ENCODE results near the gene SHC1. TPM values are rescaled to one million over a fixed set of nuclear protein-coding genes. Genes with fewer than 3 reads are reported as not detected.

The SHC1 gene
- total RNA-seq, 1 donor from 2014 or later: 251 TPM

DNA sequence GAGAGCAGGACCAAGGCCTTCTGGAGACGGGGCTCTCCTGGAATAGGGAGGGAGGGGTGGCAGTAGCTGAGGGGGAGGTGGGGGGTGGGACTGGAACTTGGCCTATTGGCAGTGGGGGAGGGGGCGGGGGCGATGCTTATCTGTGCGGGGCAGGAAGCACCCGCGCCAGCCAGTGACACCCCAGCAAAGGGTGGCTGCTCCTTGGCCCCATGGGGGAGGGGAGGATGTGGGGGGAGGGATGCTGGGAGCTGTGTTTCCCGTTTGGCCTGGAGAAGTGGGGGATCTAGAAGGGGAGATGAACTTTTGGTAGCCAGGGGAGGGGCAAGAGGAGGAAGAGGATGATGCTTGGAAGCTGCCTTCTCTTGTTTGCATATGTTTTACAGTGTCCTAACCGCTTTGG lies 43.1 kb upstream of the SHC1 start:
- Mint-ChIP-seq H3K9me3 (ENCODE audit: low read depth) (no peaks in the 10 kb centered on the region), H3K36me3 (ENCODE audit: low read depth) (peaks cover 3% of the 10 kb centered on the region), H3K4me1 (ENCODE audit: low read depth) (peaks cover 10% of the 10 kb centered on the region), H3K4me3 (ENCODE audit: unreplicated experiment) (no peak overlapping the region), H3K27me3 (ENCODE audit: low read depth) (no peaks in the 10 kb centered on the region), H3K27ac (ENCODE audit: unreplicated experiment) (no peak overlapping the region)
- DNase-seq (ENCODE audit: low spot score): no peak
- TF ChIP-seq, protein P1, sequence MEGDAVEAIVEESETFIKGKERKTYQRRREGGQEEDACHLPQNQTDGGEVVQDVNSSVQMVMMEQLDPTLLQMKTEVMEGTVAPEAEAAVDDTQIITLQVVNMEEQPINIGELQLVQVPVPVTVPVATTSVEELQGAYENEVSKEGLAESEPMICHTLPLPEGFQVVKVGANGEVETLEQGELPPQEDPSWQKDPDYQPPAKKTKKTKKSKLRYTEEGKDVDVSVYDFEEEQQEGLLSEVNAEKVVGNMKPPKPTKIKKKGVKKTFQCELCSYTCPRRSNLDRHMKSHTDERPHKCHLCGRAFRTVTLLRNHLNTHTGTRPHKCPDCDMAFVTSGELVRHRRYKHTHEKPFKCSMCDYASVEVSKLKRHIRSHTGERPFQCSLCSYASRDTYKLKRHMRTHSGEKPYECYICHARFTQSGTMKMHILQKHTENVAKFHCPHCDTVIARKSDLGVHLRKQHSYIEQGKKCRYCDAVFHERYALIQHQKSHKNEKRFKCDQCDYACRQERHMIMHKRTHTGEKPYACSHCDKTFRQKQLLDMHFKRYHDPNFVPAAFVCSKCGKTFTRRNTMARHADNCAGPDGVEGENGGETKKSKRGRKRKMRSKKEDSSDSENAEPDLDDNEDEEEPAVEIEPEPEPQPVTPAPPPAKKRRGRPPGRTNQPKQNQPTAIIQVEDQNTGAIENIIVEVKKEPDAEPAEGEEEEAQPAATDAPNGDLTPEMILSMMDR (IDR thresholded peaks at IDR 0.05): no peak

DNA sequence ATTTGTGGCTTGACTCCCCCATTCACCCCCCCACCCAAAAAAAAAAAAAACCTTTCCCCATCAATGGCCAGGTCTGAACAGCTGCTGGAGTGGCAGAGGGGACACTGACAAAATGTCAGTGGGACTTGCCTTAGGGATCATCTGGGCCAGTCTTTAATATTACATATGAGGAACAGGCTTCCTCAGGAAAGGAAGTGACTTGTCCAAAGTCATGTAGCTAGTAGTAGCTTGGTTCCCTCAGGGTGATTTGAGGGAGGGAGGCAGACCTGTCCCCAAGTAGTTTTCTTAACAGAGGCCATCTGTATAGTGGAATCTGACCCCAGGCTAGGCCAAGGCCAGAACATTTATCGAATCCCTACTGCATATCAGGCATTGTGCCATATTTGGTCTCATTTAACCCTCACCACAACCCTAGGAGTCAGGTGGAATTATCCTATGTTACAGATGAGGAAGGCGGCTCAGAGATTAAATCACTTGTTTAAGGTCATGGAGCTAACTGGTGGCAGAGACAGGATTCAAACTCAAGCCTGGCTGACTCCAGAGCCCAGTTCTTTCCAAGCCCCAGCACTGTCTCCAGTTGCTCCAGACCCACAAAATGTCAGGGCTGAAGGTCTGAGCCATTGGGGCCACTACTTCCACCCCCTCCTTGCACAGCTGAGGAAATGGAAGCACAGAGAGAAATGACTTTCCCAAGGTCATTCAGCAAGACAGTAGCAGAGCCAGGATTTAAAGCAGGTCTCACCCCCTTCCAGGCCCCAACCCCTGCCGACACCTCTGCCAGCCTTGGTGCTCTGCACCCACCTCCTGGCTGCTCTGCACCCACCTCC lies 42.4 kb upstream of the SHC1 start:
- TF ChIP-seq, protein P1 (IDR thresholded peaks at IDR 0.05): no peak
- Mint-ChIP-seq H3K36me3 (ENCODE audit: low read depth) (peaks cover 3% of the 10 kb centered on the region), H3K27ac (ENCODE audit: unreplicated experiment) (peak overlapping the region; percentile 12), H3K4me3 (ENCODE audit: unreplicated experiment) (no peak overlapping the region), H3K27me3 (ENCODE audit: low read depth) (no peaks in the 10 kb centered on the region), H3K9me3 (ENCODE audit: low read depth) (no peaks in the 10 kb centered on the region), H3K4me1 (ENCODE audit: low read depth) (peaks cover 9% of the 10 kb centered on the region)
- no peak for DNase-seq (ENCODE audit: low spot score)

DNA sequence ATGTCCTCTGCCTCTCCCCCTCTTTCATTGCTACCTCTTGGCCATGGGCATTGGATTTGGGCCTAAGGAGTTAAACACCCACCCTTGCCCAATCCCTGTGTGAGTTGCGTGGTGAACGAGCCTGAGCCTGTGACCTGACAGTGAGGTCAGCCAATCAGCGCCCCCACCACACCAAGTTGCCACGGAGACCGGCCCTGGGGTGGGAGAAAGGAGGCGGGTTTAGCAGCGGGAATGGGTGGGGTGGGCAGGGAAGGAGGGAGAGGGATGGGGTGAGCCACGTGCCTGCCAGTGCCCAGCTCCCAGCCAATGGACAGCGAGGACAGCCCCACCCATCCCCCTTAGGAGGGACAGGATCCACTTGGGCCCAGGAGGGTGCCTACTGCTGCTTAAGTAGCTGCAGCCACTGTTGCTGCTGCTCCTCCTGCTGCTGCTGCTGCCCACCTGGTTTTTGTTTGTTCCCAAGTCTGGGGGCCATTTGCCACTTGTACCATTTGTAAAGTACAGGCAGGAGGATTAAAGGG lies 41.5 kb upstream of the SHC1 start:
- Mint-ChIP-seq H3K27me3 (ENCODE audit: low read depth) (no peaks in the 10 kb centered on the region), H3K4me1 (ENCODE audit: low read depth) (peaks cover 3% of the 10 kb centered on the region), H3K9me3 (ENCODE audit: low read depth) (no peaks in the 10 kb centered on the region), H3K36me3 (ENCODE audit: low read depth) (peaks cover 3% of the 10 kb centered on the region), H3K27ac (ENCODE audit: unreplicated experiment) (peak overlapping the region; percentile 54), H3K4me3 (ENCODE audit: unreplicated experiment) (no peak overlapping the region)
- DNase-seq (ENCODE audit: low spot score): no peak
- TF ChIP-seq, protein P1 (IDR thresholded peaks at IDR 0.05): no peak

DNA sequence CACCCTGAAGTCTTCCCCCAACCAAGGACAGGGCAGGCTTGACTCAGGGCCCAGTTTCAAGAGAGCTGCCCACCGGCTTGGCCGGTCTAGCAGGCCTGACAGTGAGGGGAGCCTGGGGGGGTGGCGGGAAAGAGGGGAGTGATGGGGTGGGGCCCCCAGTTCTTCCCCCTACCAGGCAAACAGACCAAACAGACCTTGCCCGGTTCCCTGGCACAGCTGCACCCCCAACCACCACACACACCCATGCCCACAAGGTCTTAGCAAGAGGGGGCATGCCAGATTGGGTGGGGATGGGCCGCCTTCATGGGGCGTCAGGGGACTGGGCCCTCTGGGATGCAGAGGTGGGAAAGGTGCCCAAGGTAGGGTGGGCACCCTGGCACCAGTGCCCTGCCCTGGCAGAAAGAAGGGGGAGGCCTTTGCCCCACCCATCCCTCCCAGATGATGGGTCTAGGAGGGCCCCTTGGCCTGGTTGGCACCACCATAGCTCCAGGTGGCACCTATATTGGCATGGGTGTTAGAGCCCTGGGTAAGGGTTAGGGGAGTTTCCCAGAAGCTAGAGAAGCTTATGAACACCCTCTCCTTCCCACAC lies 41.0 kb upstream of the SHC1 start:
- Mint-ChIP-seq H3K27ac (ENCODE audit: unreplicated experiment) (no peak overlapping the region), H3K9me3 (ENCODE audit: low read depth) (no peaks in the 10 kb centered on the region), H3K36me3 (ENCODE audit: low read depth) (peaks cover 3% of the 10 kb centered on the region), H3K4me1 (ENCODE audit: low read depth) (peaks cover 3% of the 10 kb centered on the region), H3K4me3 (ENCODE audit: unreplicated experiment) (no peak overlapping the region), H3K27me3 (ENCODE audit: low read depth) (no peaks in the 10 kb centered on the region)
- no peak for DNase-seq (ENCODE audit: low spot score)
- TF ChIP-seq, protein P1 (IDR thresholded peaks at IDR 0.05): no peak

DNA sequence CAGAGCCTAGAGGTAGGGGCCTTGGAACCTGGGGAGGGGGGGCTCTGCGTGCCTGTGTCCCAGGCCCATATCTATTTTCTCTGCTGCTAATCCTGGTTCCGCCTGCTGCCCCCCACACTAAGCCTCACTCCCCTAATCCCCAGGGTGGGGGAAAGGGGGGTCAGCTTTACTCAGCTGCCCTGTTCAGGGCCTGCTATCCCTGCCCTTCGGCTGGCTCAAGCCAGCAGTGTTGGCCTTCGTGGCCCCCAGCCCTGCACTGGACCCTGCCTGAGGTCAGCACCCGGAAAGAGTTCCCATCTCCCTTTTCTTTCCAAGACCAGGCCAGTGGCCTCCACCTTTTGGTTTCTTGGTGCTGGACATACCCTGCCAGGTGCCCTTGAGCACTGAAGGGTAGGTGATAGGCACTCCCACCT lies 40.5 kb upstream of the SHC1 start:
- Mint-ChIP-seq H3K36me3 (ENCODE audit: low read depth) (peaks cover 3% of the 10 kb centered on the region), H3K4me3 (ENCODE audit: unreplicated experiment) (no peak overlapping the region), H3K27ac (ENCODE audit: unreplicated experiment) (no peak overlapping the region), H3K4me1 (ENCODE audit: low read depth) (peaks cover 8% of the 10 kb centered on the region), H3K9me3 (ENCODE audit: low read depth) (no peaks in the 10 kb centered on the region), H3K27me3 (ENCODE audit: low read depth) (no peaks in the 10 kb centered on the region)
- DNase-seq (ENCODE audit: low spot score): no peak
- TF ChIP-seq, protein P1 (IDR thresholded peaks at IDR 0.05): no peak

Data from chondrocyte (in vitro differentiated cells).